Hematopoietic multipotent progenitor cell (in vitro differentiated cells): ENCODE measurements around the gene PJVK. TPM values are rescaled to one million over a fixed set of nuclear protein-coding genes. Genes with fewer than 3 reads are reported as not detected.
"Not testable (repeated sequence)": the region's sequence is repeated elsewhere in the genome, so short reads cannot be mapped to it uniquely, and the experiment has no call there.

ENCODE experiments used
- DNase-seq, 3 donors: peaks; one replicate each; pipeline ENCODE4 v3.0.0-alpha.2; 2011 to 2015; ENCODE audit warnings: low read depth in 2 of 3, low spot score in 2 of 3
- total RNA-seq: library from RNA; depleted of rRNA; stranded (reverse); fragments of >200 nt; gene quantifications from one replicate; pipeline ENCODE4 v1.2.3, GENCODE V29; 2012

The PJVK gene
- total RNA-seq, 1 donor = 0.81 TPM

GRCh38 chr2:178428396-178428806 is 22.8 kb upstream of the PJVK start:
- DNase-seq = no peak

GRCh38 chr2:178429336-178429735 is 21.8 kb upstream of the PJVK start:
- DNase-seq = no peak

GRCh38 chr2:178436662-178437061 is 14.5 kb upstream of the PJVK start:
- no peak for DNase-seq

GRCh38 chr2:178441426-178441825 is 9.8 kb upstream of the PJVK start:
- no peak for DNase-seq

- DNase-seq = no peak
Measured at GRCh38 chr2:178448968-178449661, 2.1 kb upstream of the PJVK start.

- peak in 1 of 3 donors; percentile 6 for DNase-seq
Measured at GRCh38 chr2:178449700-178450523, 1.3 kb upstream of the PJVK start.

- DNase-seq = peak in 1 of 3 donors; percentile 70
Measured at GRCh38 chr2:178450524-178450773, 729 bp upstream of the PJVK start.

- DNase-seq = no peak
Measured at GRCh38 chr2:178452334-178452733, 1.2 kb downstream of the PJVK start.

GRCh38 chr2:178452870-178453269 is 1.7 kb downstream of the PJVK start:
- DNase-seq = no peak

GRCh38 chr2:178455947-178456346 is 4.8 kb downstream of the PJVK start:
- no peak for DNase-seq

- no peak for DNase-seq
Measured at GRCh38 chr2:178457390-178457886, 6.3 kb downstream of the PJVK start.

- no peak for DNase-seq
Measured at GRCh38 chr2:178469219-178469849, 18.2 kb downstream of the PJVK start.

GRCh38 chr2:178471313-178471712 is 20.1 kb downstream of the PJVK start:
- not testable (repeated sequence) for DNase-seq

- DNase-seq = no peak
Measured at GRCh38 chr2:178473373-178473772, 22.2 kb downstream of the PJVK start.

- DNase-seq = no peak
Measured at GRCh38 chr2:178473931-178474330, 22.8 kb downstream of the PJVK start.

- DNase-seq = no peak
Measured at GRCh38 chr2:178474560-178474959, 23.4 kb downstream of the PJVK start.

GRCh38 chr2:178476477-178476876 is 25.3 kb downstream of the PJVK start:
- DNase-seq = no peak

- DNase-seq = peak in 1 of 3 donors; percentile 9
Measured at GRCh38 chr2:178477443-178478129, 26.4 kb downstream of the PJVK start.

- DNase-seq = peak in 1 of 3 donors; percentile 20
Measured at GRCh38 chr2:178478130-178478438, 26.9 kb downstream of the PJVK start.

GRCh38 chr2:178478439-178479274 is 27.5 kb downstream of the PJVK start, which contains the start of gene FKBP7:
Gene FKBP7, minus strand, starts transcription at chr2:178478600. Its CDS starts 101 bp downstream, at chr2:178478499.
- peak; percentile 78 to 85 (median 85) for DNase-seq
